PC-9 (cell line): ENCODE results near the gene CROCC2. TPM values are rescaled to one million over a fixed set of nuclear protein-coding genes. Genes with fewer than 3 reads are reported as not detected.
A peak's percentile ranks its signal among the peaks of the same experiment; 100 is the strongest.

ENCODE experiments used
- BruUV-seq: library from RNA; stranded (reverse); fragments of 400-500 nt; replicated peaks from 2 replicates; lab custom pipeline; 2021; lab: Mats Ljungman, UMichigan
- CTCF ChIA-PET: fragments of 300-600 bp; sonication (Branson Sonifier 250); formaldehyde crosslinking; loops from one replicate; lab custom pipeline; 2022; ENCODE audit warnings: antibody characterized with exemption; lab: Charles Lee
- POLR2A ChIA-PET: fragments of 300-600 bp; sonication (Branson Sonifier 250); formaldehyde crosslinking; loops from one replicate; lab custom pipeline; 2022; ENCODE audit warnings: antibody characterized with exemption; ENCODE audit not compliant: unreplicated experiment; lab: Charles Lee
- DNase-seq, 2 experiments: peaks; one replicate each; pipeline versions ENCODE4 v3.0.0 to v3.0.0-alpha.2; 2015 to 2022; ENCODE audit warnings: mixed read lengths in 1 of 2
- H2AFZ ChIP-seq: fragments of 200-600 bp; sonication (generic); 2 replicates; pipeline ENCODE4 v1.8.1; 2017; ENCODE audit warnings: antibody characterized with exemption
- H3F3A ChIP-seq: fragments of 200-600 bp; sonication (generic); 2 replicates; pipeline ENCODE4 v1.8.1; 2017; ENCODE audit warnings: antibody characterized with exemption, mild to moderate bottlenecking, low read depth; ENCODE audit not compliant: insufficient read depth
- H3K27ac ChIP-seq: fragments of 200-600 bp; sonication (generic); 2 replicates; pipeline ENCODE4 v1.6.1; 2016; ENCODE audit warnings: mixed run types
- H3K27me3 ChIP-seq: fragments of 200-600 bp; sonication (generic); 2 replicates; pipeline ENCODE4 v1.6.1; 2016; ENCODE audit warnings: low read depth, mixed run types; ENCODE audit not compliant: insufficient read depth
- H3K36me3 ChIP-seq: fragments of 200-600 bp; sonication (generic); 2 replicates; pipeline ENCODE4 v1.6.1; 2016; ENCODE audit warnings: low read depth, mixed run types
- H3K4me1 ChIP-seq: fragments of 200-600 bp; sonication (generic); replicated peaks from 2 replicates; pipeline ENCODE4 v1.6.1; 2016; ENCODE audit warnings: mixed run types; ENCODE audit not compliant: insufficient read depth
- H3K4me2 ChIP-seq: fragments of 200-600 bp; sonication (generic); 2 replicates; pipeline ENCODE4 v1.6.1; 2017; ENCODE audit warnings: mixed run types
- H3K4me3 ChIP-seq: fragments of 200-600 bp; sonication (generic); 2 replicates; pipeline ENCODE4 v1.6.1; 2016; ENCODE audit warnings: mixed run types
- H3K79me2 ChIP-seq: fragments of 200-600 bp; sonication (generic); 2 replicates; pipeline ENCODE4 v1.6.1; 2017; ENCODE audit warnings: low read depth, mixed run types
- H3K9me2 ChIP-seq: fragments of 200-600 bp; sonication (generic); 2 replicates; pipeline ENCODE4 v1.8.1; 2017; ENCODE audit warnings: mild to moderate bottlenecking; ENCODE audit not compliant: insufficient read depth
- H3K9me3 ChIP-seq: fragments of 200-600 bp; sonication (generic); 2 replicates; pipeline ENCODE4 v1.8.1; 2016; ENCODE audit warnings: low read depth; ENCODE audit not compliant: insufficient read depth
- H4K20me1 ChIP-seq: fragments of 200-600 bp; sonication (generic); 2 replicates; pipeline ENCODE4 v1.8.1; 2017; ENCODE audit not compliant: insufficient read depth
- CTCF ChIP-seq: fragments of 200-600 bp; sonication (generic); conservative IDR thresholded peaks from 2 replicates; pipeline ENCODE4 v1.6.1; 2017; ENCODE audit warnings: mixed run types, antibody characterized with exemption, mild to moderate bottlenecking, moderate library complexity
- EZH2 ChIP-seq: fragments of 200-600 bp; sonication (generic); IDR thresholded peaks from 2 replicates; pipeline ENCODE4 v1.8.0; 2017; ENCODE audit warnings: antibody characterized with exemption, low read depth
- intact Hi-C: fragments of 100-400 bp; cut with micrococcal nuclease; formaldehyde crosslinking; loops from one replicate; pipeline ENCODE4 v1.10.0; 2022; ENCODE audit not compliant: unreplicated experiment
- total RNA-seq: library from RNA; stranded (reverse); gene quantifications from 2 replicates; pipeline ENCODE4 v1.2.3, GENCODE V29; 2021

CROCC2 gene
- total RNA-seq, 1 experiment from 2014 or later = not detected

- Histone ChIP-seq H3F3A (peaks cover 13% of the 10 kb centered on the region; the same call in 1 of the 2 replicates), H4K20me1 (no peaks in the 10 kb centered on the region), H3K4me3 (no peak overlapping the region), H3K4me1 (peaks cover 18% of the 10 kb centered on the region), H3K9me3 (no peaks in the 10 kb centered on the region), H3K79me2 (no peaks in the 10 kb centered on the region), H3K36me3 (peaks cover 4% of the 10 kb centered on the region; the same call in 1 of the 2 replicates), H3K9me2 (no peaks in the 10 kb centered on the region), H3K27ac (no peak overlapping the region), H3K27me3 (no peaks in the 10 kb centered on the region), H2AFZ (no peak overlapping the region), H3K4me2 (no peak overlapping the region)
- CTCF ChIA-PET = no interaction called here
- DNase-seq = no peak
- intact Hi-C loops = no loop called here
- TSS peak; percentile 8 for BruUV-seq
- TF ChIP-seq CTCF (no peak), EZH2 (no peak)
- POLR2A ChIA-PET = no interaction called here
Observed at GRCh38 chr2:240886023-240886565, 20.0 kb upstream of the CROCC2 start.

GRCh38 chr2:240886678-240887609 is 19.2 kb upstream of the CROCC2 start:
- Histone ChIP-seq H3K9me2 (no peaks in the 10 kb centered on the region), H2AFZ (no peak overlapping the region), H3K4me3 (no peak overlapping the region), H3K4me2 (no peak overlapping the region), H3F3A (peaks cover 11% of the 10 kb centered on the region; the same call in 1 of the 2 replicates), H3K27ac (no peak overlapping the region), H4K20me1 (no peaks in the 10 kb centered on the region), H3K36me3 (peaks cover 4% of the 10 kb centered on the region; the same call in 1 of the 2 replicates), H3K9me3 (no peaks in the 10 kb centered on the region), H3K79me2 (peaks cover 4% of the 10 kb centered on the region; the same call in 1 of the 2 replicates), H3K27me3 (no peaks in the 10 kb centered on the region), H3K4me1 (peaks cover 26% of the 10 kb centered on the region)
- BruUV-seq = no TSS peak
- TF ChIP-seq EZH2 = no peak
- no peak for TF ChIP-seq CTCF
- ChIA-PET POLR2A (no interaction called here), CTCF (no interaction called here)
- DNase-seq = no peak
- intact Hi-C loops = no loop called here

GRCh38 chr2:240887631-240888030 is 18.5 kb upstream of the CROCC2 start:
- intact Hi-C loops = no loop called here

More at GRCh38 chr2:240887631-240888030, 18.5 kb upstream of the CROCC2 start:
- no peak overlapping the region for H3K4me3 ChIP-seq
- no peaks in the 10 kb centered on the region for H4K20me1 ChIP-seq
- POLR2A ChIA-PET = no interaction called here
- H3K27me3 ChIP-seq = no peaks in the 10 kb centered on the region
- H3F3A ChIP-seq = 0 out of 2 replicates have a peak, but pooled peaks cover 4% of the 10 kb centered on the region
- peaks cover 8% of the 10 kb centered on the region for H3K79me2 ChIP-seq
- no peak overlapping the region for H3K27ac ChIP-seq
- DNase-seq = no peak
- H3K9me3 ChIP-seq = no peaks in the 10 kb centered on the region
- H3K4me1 ChIP-seq = peaks cover 33% of the 10 kb centered on the region
- no peaks in the 10 kb centered on the region for H3K9me2 ChIP-seq
- H3K4me2 ChIP-seq = no peak overlapping the region
- no TSS peak for BruUV-seq
- H3K36me3 ChIP-seq = peaks cover 4% of the 10 kb centered on the region; the same call in 1 of the 2 replicates
- TF ChIP-seq CTCF (no peak), EZH2 (no peak)
- H2AFZ ChIP-seq = no peak overlapping the region
- CTCF ChIA-PET = no interaction called here
